ENCODE measurements around the gene PKP2.

Gene PKP2

DNA sequence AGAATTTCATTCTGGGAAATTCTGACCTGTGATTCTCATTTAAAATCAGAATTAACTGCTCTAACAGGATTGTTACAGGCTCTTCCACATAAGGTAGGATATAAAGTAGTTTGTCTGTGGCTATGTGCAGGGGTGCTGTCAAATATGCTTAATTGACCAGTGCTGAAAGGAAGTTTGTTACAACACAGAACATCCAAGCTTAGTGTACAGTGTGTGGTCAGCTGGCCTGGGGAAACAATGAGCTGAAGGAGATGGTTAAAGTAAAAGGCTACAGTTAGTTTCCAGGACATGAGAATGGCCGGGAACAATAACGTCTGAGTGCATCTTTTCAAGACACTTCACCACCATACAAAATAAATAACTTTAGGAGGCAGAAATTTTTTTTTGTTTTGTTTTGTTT is 68.0 kb downstream of the PKP2 start:
- DNase-seq (ENCODE audit: low read depth) = no peak
- H3K4me3 ChIP-seq (replicated peaks; ENCODE audit: low read depth, low read length) = no peak overlapping the region
- TF ChIP-seq, protein P1, sequence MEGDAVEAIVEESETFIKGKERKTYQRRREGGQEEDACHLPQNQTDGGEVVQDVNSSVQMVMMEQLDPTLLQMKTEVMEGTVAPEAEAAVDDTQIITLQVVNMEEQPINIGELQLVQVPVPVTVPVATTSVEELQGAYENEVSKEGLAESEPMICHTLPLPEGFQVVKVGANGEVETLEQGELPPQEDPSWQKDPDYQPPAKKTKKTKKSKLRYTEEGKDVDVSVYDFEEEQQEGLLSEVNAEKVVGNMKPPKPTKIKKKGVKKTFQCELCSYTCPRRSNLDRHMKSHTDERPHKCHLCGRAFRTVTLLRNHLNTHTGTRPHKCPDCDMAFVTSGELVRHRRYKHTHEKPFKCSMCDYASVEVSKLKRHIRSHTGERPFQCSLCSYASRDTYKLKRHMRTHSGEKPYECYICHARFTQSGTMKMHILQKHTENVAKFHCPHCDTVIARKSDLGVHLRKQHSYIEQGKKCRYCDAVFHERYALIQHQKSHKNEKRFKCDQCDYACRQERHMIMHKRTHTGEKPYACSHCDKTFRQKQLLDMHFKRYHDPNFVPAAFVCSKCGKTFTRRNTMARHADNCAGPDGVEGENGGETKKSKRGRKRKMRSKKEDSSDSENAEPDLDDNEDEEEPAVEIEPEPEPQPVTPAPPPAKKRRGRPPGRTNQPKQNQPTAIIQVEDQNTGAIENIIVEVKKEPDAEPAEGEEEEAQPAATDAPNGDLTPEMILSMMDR (IDR thresholded peaks at IDR 0.05; ENCODE audit: low read length, missing control alignments) = no peak

DNA sequence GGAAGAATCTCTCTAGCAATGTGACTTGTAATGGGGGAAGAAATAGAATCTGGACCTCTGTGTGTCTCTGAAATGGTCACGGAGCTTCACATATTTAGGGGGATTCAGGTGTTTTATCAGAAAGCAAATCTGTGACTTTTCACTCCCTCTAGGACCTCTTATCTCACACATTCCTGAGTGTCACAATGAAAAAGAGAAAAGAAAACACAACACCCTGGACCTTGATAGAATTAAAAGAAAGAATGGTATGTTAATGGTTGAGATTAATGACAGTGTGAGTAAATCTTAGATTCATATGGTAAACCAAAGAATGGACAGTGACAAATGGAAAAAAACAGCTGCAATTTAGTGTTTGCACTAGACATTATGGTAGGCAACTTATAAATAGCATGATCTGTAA is 68.5 kb downstream of the PKP2 start:
- DNase-seq (ENCODE audit: low read depth) = no peak
- H3K4me3 ChIP-seq (replicated peaks; ENCODE audit: low read depth, low read length) = no peak overlapping the region
- TF ChIP-seq, protein P1 (IDR thresholded peaks at IDR 0.05; ENCODE audit: low read length, missing control alignments) = no peak

DNA sequence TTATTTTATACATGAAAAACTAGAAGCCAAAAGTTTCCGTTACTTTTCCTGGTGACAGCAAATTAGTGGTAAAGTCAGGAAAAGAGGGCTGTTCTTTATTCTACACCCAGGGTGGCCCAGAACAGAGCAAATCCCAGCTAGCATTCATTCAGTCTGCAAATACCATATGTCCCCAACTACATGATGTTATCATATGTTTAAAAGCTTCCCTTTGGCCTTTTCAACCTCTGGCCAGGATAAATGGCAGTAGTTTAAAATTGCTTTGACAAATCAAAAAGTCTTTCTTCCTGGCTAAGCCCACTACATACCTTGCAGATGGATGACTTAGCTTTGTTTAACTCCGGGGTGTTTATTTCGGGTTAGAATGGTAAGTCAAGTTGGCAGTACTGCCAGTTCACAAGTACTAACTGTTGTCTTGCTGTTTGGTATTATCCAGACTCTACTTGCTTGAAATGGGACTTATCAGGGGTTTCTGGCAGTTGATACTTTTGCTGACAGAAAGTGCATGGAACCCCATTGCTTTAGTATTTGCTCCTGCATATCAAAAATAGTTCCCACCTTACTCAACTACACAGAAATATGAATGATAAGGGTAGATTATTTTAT is 69.7 kb downstream of the PKP2 start:
- no peak overlapping the region for H3K4me3 ChIP-seq (replicated peaks; ENCODE audit: low read depth, low read length)
- TF ChIP-seq, protein P1 (IDR thresholded peaks at IDR 0.05; ENCODE audit: low read length, missing control alignments) = no peak
- DNase-seq (ENCODE audit: low read depth) = no peak

DNA sequence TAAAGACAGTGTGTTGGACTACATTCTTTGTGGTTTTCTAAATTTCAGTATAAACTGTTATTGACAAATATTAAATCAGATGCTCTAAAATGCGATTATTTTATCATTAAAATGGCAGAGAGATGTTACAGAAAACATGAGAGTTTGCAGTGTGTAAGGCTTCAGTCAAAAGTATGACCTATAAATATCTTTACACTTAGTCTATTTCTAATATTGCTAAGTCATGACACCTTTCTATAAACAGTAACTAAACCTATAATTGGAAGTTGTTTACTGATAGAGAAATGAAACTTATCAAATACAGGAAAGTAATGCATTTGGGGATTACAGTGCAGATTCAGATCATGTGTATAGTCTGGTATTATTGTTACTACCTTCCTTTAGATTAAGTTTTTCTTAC is 72.0 kb downstream of the PKP2 start:
- DNase-seq (ENCODE audit: low read depth) = no peak
- TF ChIP-seq, protein P1 (IDR thresholded peaks at IDR 0.05; ENCODE audit: low read length, missing control alignments) = no peak
- no peak overlapping the region for H3K4me3 ChIP-seq (replicated peaks; ENCODE audit: low read depth, low read length)

DNA sequence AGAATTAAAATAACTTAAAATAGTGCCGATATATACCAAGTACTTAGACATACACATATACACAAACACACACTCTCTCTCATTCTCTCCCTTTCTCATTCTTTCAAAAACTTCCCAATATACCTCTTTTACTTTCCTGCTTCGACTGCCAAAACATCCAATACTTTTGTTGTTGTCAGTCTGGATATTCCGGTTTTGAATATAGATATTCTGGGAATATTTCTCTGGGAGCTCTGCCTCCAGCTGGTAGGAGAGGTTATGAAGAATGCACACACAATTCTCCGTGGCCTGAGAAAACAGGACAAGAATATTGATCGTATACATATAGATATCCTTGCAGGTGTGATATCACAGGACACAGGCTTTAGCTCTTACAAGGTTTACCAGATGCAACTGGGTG is 74.2 kb downstream of the PKP2 start:
- no peak overlapping the region for H3K4me3 ChIP-seq (replicated peaks; ENCODE audit: low read depth, low read length)
- DNase-seq (ENCODE audit: low read depth) = no peak
- TF ChIP-seq, protein P1 (IDR thresholded peaks at IDR 0.05; ENCODE audit: low read length, missing control alignments) = no peak

DNA sequence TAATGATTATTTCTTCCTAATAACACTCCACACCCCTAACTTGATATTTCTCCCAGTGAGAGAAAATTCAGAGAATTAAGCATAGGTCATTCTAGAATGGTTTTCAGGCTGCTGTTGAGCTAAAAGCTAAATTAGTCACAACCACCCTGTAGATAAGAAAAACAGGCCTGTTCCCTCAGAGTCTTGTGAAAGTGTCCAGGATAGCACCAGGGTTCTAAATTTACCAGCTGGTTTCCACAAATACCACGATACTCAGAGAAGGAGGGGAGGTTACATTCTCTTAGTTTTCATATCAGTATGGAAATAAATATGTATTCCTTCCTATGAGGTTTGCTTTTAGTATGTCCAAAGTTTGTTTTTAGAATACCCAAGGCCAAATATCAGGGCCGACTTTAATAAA is 74.9 kb downstream of the PKP2 start:
- TF ChIP-seq, protein P1 (IDR thresholded peaks at IDR 0.05; ENCODE audit: low read length, missing control alignments) = no peak
- peak; percentile 53 for DNase-seq (ENCODE audit: low read depth)
- no peak overlapping the region for H3K4me3 ChIP-seq (replicated peaks; ENCODE audit: low read depth, low read length)

DNA sequence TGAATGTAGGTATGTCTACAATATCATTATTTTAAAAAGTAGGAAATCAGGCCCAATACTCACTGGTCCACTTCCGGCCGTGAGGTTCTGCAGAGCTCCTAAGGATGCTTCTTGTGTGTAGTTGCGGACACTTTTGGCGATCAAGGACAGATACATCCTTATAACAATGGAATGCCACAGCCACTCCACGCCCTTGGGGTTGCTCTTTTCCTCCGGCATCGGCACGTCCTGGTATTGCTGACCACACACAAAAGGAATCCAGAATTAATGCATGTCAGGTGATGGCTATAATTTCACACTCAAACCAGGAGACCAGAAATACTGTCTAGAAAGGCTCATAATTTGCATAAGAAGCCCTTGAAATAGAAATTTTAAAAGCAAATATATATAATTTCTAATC is 75.3 kb downstream of the PKP2 start:
- peak; percentile 18 for DNase-seq (ENCODE audit: low read depth)
- H3K4me3 ChIP-seq (replicated peaks; ENCODE audit: low read depth, low read length) = no peak overlapping the region
- TF ChIP-seq, protein P1 (IDR thresholded peaks at IDR 0.05; ENCODE audit: low read length, missing control alignments) = no peak
